Measurements from ENCODE around the gene ABCD3. TPM values are rescaled to one million over a fixed set of nuclear protein-coding genes. Genes with fewer than 3 reads are reported as not detected.

Gene ABCD3
- total RNA-seq, 4 donors from 2014 or later: 26.8 to 60.2 (median 33.8) TPM

- H3K9me3 ChIP-seq: no peaks in the 10 kb centered on the region
- TF ChIP-seq POLR2AphosphoS5 (IDR thresholded peaks at IDR 0.05) (no peak), POLR2A (IDR thresholded peaks at IDR 0.05) (no peak), EP300 (IDR thresholded peaks at IDR 0.05) (no peak)
- TF ChIP-seq, protein P1, sequence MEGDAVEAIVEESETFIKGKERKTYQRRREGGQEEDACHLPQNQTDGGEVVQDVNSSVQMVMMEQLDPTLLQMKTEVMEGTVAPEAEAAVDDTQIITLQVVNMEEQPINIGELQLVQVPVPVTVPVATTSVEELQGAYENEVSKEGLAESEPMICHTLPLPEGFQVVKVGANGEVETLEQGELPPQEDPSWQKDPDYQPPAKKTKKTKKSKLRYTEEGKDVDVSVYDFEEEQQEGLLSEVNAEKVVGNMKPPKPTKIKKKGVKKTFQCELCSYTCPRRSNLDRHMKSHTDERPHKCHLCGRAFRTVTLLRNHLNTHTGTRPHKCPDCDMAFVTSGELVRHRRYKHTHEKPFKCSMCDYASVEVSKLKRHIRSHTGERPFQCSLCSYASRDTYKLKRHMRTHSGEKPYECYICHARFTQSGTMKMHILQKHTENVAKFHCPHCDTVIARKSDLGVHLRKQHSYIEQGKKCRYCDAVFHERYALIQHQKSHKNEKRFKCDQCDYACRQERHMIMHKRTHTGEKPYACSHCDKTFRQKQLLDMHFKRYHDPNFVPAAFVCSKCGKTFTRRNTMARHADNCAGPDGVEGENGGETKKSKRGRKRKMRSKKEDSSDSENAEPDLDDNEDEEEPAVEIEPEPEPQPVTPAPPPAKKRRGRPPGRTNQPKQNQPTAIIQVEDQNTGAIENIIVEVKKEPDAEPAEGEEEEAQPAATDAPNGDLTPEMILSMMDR (IDR thresholded peaks at IDR 0.05): no peak
- peaks cover 0 to 3% (median 0%) of the 10 kb centered on the region in 3 donors for H3K4me1 ChIP-seq
- peaks cover 0 to 46% of the 10 kb centered on the region in 2 donors for H3K36me3 ChIP-seq
- no peak overlapping the region for H3K4me3 ChIP-seq
- no peak for ATAC-seq
- H3K27ac ChIP-seq: no peak overlapping the region
- peaks cover 2% of the 10 kb centered on the region for H3K27me3 ChIP-seq
- WGBS, 2 donors (ENCODE audit: low coverage in 1 of 2): 52 to 94% methylated on average over 6 to 8 of the region's 9 CpGs
Observed at GRCh38 chr1:94535879-94536278, 117.7 kb downstream of the ABCD3 start.

DNA sequence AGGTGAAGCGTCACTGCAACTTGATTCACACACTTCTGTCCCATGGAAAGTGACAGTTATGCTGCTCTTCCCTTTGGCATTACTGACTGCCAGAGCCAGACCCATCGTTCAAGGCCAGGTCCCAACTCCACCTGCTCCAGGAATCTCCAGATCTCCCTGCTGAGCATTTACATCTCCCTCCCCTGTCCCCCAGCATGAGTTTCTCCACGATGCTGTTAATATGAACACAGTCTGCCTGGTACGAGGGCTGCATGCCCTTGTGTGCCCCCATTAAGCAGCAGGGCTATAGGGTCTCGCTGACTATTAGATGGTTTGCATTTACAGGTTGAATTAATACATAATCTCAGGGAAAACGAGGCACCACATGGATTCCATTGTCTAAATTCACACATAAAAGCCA lies 119.1 kb downstream of the ABCD3 start:
- H3K27ac ChIP-seq: no peak overlapping the region
- peak overlapping the region in 1 of 2 donors; percentile 10 for H3K4me3 ChIP-seq
- H3K9me3 ChIP-seq: no peaks in the 10 kb centered on the region
- H3K4me1 ChIP-seq: peaks cover 0 to 16% (median 0%) of the 10 kb centered on the region in 3 donors
- H3K36me3 ChIP-seq: peaks cover 0 to 34% of the 10 kb centered on the region in 2 donors
- 66 to 93% methylated on average over 3 to 5 of the region's 6 CpGs for WGBS, 2 donors (ENCODE audit: low coverage in 1 of 2)
- TF ChIP-seq EP300 (IDR thresholded peaks at IDR 0.05) (no peak), POLR2AphosphoS5 (IDR thresholded peaks at IDR 0.05) (no peak)
- TF ChIP-seq, protein P1 (IDR thresholded peaks at IDR 0.05): no peak
- H3K27me3 ChIP-seq: peaks cover 14% of the 10 kb centered on the region
- no peak for ATAC-seq

DNA sequence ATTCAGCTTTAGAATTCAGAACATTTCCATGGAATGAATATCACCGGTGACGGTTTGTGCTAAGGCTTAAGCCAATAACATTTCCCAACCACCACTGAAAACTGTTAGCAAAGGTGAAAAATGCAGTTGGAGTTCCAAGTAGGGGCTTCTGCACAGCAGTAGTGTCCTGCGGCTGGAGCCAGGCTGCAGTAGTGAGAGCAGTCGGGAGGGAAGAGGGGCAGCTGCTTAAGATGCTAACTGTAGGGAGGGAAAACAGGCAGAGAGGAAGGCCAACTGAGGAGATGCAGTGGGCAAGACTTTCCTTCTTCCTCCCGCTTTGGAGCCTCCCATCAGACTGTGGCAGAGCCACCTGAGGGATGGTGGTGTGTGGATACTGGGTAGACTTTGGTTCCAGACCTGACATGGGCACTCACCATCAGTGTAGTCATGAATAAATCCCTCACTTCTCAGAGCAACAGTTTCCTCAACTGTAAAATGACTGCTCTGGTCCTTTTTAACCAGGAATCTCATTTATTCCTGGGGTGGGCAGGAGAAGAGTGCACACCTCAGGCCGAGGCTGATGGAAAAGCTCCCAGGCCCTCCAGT lies 120.1 kb downstream of the ABCD3 start:
- H3K36me3 ChIP-seq: peaks cover 0 to 24% of the 10 kb centered on the region in 2 donors
- no peaks in the 10 kb centered on the region for H3K9me3 ChIP-seq
- TF ChIP-seq, protein P1 (IDR thresholded peaks at IDR 0.05): no peak
- TF ChIP-seq POLR2AphosphoS5 (IDR thresholded peaks at IDR 0.05) (no peak), EP300 (IDR thresholded peaks at IDR 0.05) (no peak), POLR2A (IDR thresholded peaks at IDR 0.05) (no peak)
- peak overlapping the region in 1 of 2 donors; percentile 74 for H3K4me3 ChIP-seq
- 53 to 68% methylated on average over 3 to 6 of the region's 6 CpGs for WGBS, 2 donors (ENCODE audit: low coverage in 1 of 2)
- peaks cover 0 to 27% (median 9%) of the 10 kb centered on the region in 3 donors for H3K4me1 ChIP-seq
- ATAC-seq: no peak
- H3K27ac ChIP-seq: peak overlapping the region in 2 of 4 donors; percentile 12 to 43
- H3K27me3 ChIP-seq: peaks cover 17% of the 10 kb centered on the region

DNA sequence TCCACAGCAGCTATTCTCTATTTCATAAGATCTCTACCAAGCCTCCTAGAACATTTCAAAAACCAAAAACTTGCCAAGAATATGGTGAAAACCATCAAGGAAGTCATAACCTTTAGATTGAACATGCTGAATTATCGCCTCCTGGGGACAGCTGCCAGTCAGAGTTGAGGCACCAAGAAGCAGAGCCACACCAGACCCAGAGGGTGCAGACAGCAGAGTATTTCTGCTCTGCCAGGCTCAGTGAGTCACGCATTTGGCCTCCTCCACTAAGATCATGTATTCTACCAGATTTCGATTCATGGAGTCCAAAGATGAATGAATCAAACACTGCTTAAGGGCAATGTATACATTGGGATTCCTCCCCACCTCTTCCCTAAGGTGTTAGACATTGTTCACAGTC lies 121.3 kb downstream of the ABCD3 start:
- no peak for ATAC-seq
- TF ChIP-seq POLR2AphosphoS5 (IDR thresholded peaks at IDR 0.05): no peak
- no peak for TF ChIP-seq POLR2A (IDR thresholded peaks at IDR 0.05)
- TF ChIP-seq EP300 (IDR thresholded peaks at IDR 0.05): no peak
- TF ChIP-seq, protein P1 (IDR thresholded peaks at IDR 0.05): no peak
- Histone ChIP-seq H3K27me3 (peaks cover 17% of the 10 kb centered on the region), H3K4me1 (peaks cover 0 to 35% (median 9%) of the 10 kb centered on the region in 3 donors), H3K36me3 (peaks cover 0 to 17% of the 10 kb centered on the region in 2 donors), H3K9me3 (no peaks in the 10 kb centered on the region), H3K4me3 (peak overlapping the region in 1 of 2 donors; percentile 74), H3K27ac (peak overlapping the region in 2 of 4 donors; percentile 14 to 32)
- 80 to 89% methylated on average over 1 to 3 of the region's 3 CpGs for WGBS, 2 donors (ENCODE audit: low coverage in 1 of 2)

Measured in gastroesophageal sphincter (tissue), 4 donors.